ENCODE data around the gene PRPF6. TPM values are rescaled to one million over a fixed set of nuclear protein-coding genes. Genes with fewer than 3 reads are reported as not detected.

The PRPF6 gene
- total and polyA plus RNA-seq, 5 donors, result 29.6 to 44.7 (median 43.1) TPM

- ATAC-seq, result peak; percentile 27 to 54
- intact Hi-C loops (cut with DNase I), result loop anchor here in 1 of 4 donors (5.0 kb wide), 1 partner anchor 84 kb away; no protein-coding TSS in a partner anchor
- peak; percentile 84 to 92 (median 91) for DNase-seq
- H3K4me1 ChIP-seq (ENCODE audit: control insufficient read depth, insufficient read depth, low read length), result no peaks in the 10 kb centered on the region
- H3K4me3 ChIP-seq (ENCODE audit: low read length), result no peak overlapping the region
- no peaks in the 10 kb centered on the region for H3K9me3 ChIP-seq (ENCODE audit: control insufficient read depth, low read length)
- WGBS, result 38% methylated on average over 22 of the region's 22 CpGs
- H3K27ac ChIP-seq (ENCODE audit: low read length), result peak overlapping the region; percentile 76
- no peaks in the 10 kb centered on the region for H3K27me3 ChIP-seq (ENCODE audit: control insufficient read depth, insufficient read depth)
Measured at GRCh38 chr20:64055893-64056638, 75.1 kb downstream of the PRPF6 start.

GRCh38 chr20:64056639-64056888 lies 75.6 kb downstream of the PRPF6 start:
- Histone ChIP-seq H3K4me1 (ENCODE audit: control insufficient read depth, insufficient read depth, low read length) (no peaks in the 10 kb centered on the region), H3K9me3 (ENCODE audit: control insufficient read depth, low read length) (no peaks in the 10 kb centered on the region), H3K27ac (ENCODE audit: low read length) (peak overlapping the region; percentile 16), H3K4me3 (ENCODE audit: low read length) (no peak overlapping the region), H3K27me3 (ENCODE audit: control insufficient read depth, insufficient read depth) (no peaks in the 10 kb centered on the region)
- intact Hi-C loops (cut with DNase I), result loop anchor here in 1 of 4 donors (5.0 kb wide), 1 partner anchor 84 kb away; no protein-coding TSS in a partner anchor
- ATAC-seq (no peak), DNase-seq (peak in 2 of 3 donors; percentile 65 to 69)
- 53% methylated on average over 7 of the region's 7 CpGs for WGBS

GRCh38 chr20:64056889-64057627 lies 76.1 kb downstream of the PRPF6 start:
- H3K27ac ChIP-seq (ENCODE audit: low read length), result peak overlapping the region; percentile 16
- peak overlapping the region; percentile 1 for H3K4me3 ChIP-seq (ENCODE audit: low read length)
- H3K27me3 ChIP-seq (ENCODE audit: control insufficient read depth, insufficient read depth), result no peaks in the 10 kb centered on the region
- intact Hi-C loops (cut with DNase I), result loop anchor here in 1 of 4 donors (5.0 kb wide), 1 partner anchor 85 kb away; no protein-coding TSS in a partner anchor
- WGBS, result 49% methylated on average over 39 of the region's 39 CpGs
- H3K9me3 ChIP-seq (ENCODE audit: control insufficient read depth, low read length), result no peaks in the 10 kb centered on the region
- peak; percentile 2 to 3 for ATAC-seq
- no peaks in the 10 kb centered on the region for H3K4me1 ChIP-seq (ENCODE audit: control insufficient read depth, insufficient read depth, low read length)
- DNase-seq, result peak in 1 of 3 donors; percentile 54

- ATAC-seq, result peak; percentile 42 to 50
- no peaks in the 10 kb centered on the region for H3K4me1 ChIP-seq (ENCODE audit: control insufficient read depth, insufficient read depth, low read length)
- no peaks in the 10 kb centered on the region for H3K27me3 ChIP-seq (ENCODE audit: control insufficient read depth, insufficient read depth)
- H3K27ac ChIP-seq (ENCODE audit: low read length), result peak overlapping the region; percentile 16
- WGBS, result 29% methylated on average over 33 of the region's 33 CpGs
- peak overlapping the region; percentile 1 for H3K4me3 ChIP-seq (ENCODE audit: low read length)
- intact Hi-C loops (cut with DNase I), result loop anchor here in 1 of 4 donors (5.0 kb wide), 1 partner anchor 86 kb away; no protein-coding TSS in a partner anchor
- H3K9me3 ChIP-seq (ENCODE audit: control insufficient read depth, low read length), result no peaks in the 10 kb centered on the region
- DNase-seq, result peak; percentile 80 to 91 (median 91)
Measured at GRCh38 chr20:64057628-64058498, 76.9 kb downstream of the PRPF6 start.

GRCh38 chr20:64058536-64058935 lies 77.6 kb downstream of the PRPF6 start:
- Histone ChIP-seq H3K4me3 (ENCODE audit: low read length) (no peak overlapping the region), H3K9me3 (ENCODE audit: control insufficient read depth, low read length) (no peaks in the 10 kb centered on the region), H3K27ac (ENCODE audit: low read length) (no peak overlapping the region), H3K4me1 (ENCODE audit: control insufficient read depth, insufficient read depth, low read length) (no peaks in the 10 kb centered on the region), H3K27me3 (ENCODE audit: control insufficient read depth, insufficient read depth) (no peaks in the 10 kb centered on the region)
- ATAC-seq (no peak), DNase-seq (no peak)
- intact Hi-C loops (cut with DNase I), result loop anchor here in 1 of 4 donors (5.0 kb wide), 1 partner anchor 86 kb away; no protein-coding TSS in a partner anchor
- WGBS, result 85% methylated on average over 12 of the region's 12 CpGs

GRCh38 chr20:64062276-64062595 lies 81.3 kb downstream of the PRPF6 start:
- Histone ChIP-seq H3K4me3 (ENCODE audit: low read length) (peak overlapping the region; percentile 21), H3K27ac (ENCODE audit: low read length) (no peak overlapping the region), H3K9me3 (ENCODE audit: control insufficient read depth, low read length) (no peaks in the 10 kb centered on the region), H3K27me3 (ENCODE audit: control insufficient read depth, insufficient read depth) (no peaks in the 10 kb centered on the region), H3K4me1 (ENCODE audit: control insufficient read depth, insufficient read depth, low read length) (peaks cover 9% of the 10 kb centered on the region)
- 54% methylated on average over 5 of the region's 5 CpGs for WGBS
- no peak for ATAC-seq
- intact Hi-C loops (cut with DNase I), result no loop called here
- DNase-seq, result no peak

GRCh38 chr20:64062596-64063388 lies 81.9 kb downstream of the PRPF6 start, which contains the start of gene TCEA2:
Gene TCEA2, plus strand, starts transcription at chr20:64063198. Its CDS starts 115 bp downstream, at chr20:64063313.
- no peaks in the 10 kb centered on the region for H3K27me3 ChIP-seq (ENCODE audit: control insufficient read depth, insufficient read depth)
- DNase-seq (peak; percentile 97 to 99 (median 99)), ATAC-seq (peak; percentile 94 to 95)
- peak within 1 kb of the TSS; percentile 68 for H3K4me3 ChIP-seq (ENCODE audit: low read length)
- intact Hi-C loops (cut with DNase I), result no loop called here
- H3K9me3 ChIP-seq (ENCODE audit: control insufficient read depth, low read length), result no peaks in the 10 kb centered on the region
- WGBS, result 5% methylated on average over 85 of the region's 85 CpGs
- peak within 1 kb of the TSS; percentile 56 for H3K27ac ChIP-seq (ENCODE audit: low read length)
- peaks cover 9% of the 10 kb centered on the region for H3K4me1 ChIP-seq (ENCODE audit: control insufficient read depth, insufficient read depth, low read length)

GRCh38 chr20:64063389-64064144 lies 82.6 kb downstream of the PRPF6 start:
- 2% methylated on average over 51 of the region's 51 CpGs for WGBS
- intact Hi-C loops (cut with DNase I), result no loop called here
- Histone ChIP-seq H3K27ac (ENCODE audit: low read length) (peak overlapping the region; percentile 3), H3K4me1 (ENCODE audit: control insufficient read depth, insufficient read depth, low read length) (peaks cover 9% of the 10 kb centered on the region), H3K27me3 (ENCODE audit: control insufficient read depth, insufficient read depth) (no peaks in the 10 kb centered on the region), H3K4me3 (ENCODE audit: low read length) (peak overlapping the region; percentile 68), H3K9me3 (ENCODE audit: control insufficient read depth, low read length) (no peaks in the 10 kb centered on the region)
- ATAC-seq (peak; percentile 7 to 15), DNase-seq (peak in 2 of 3 donors; percentile 56 to 77)

- ATAC-seq, result peak in 1 of 2 donors; percentile 6
- no peak for DNase-seq
- no peaks in the 10 kb centered on the region for H3K27me3 ChIP-seq (ENCODE audit: control insufficient read depth, insufficient read depth)
- H3K4me1 ChIP-seq (ENCODE audit: control insufficient read depth, insufficient read depth, low read length), result peaks cover 9% of the 10 kb centered on the region
- 22% methylated on average over 12 of the region's 12 CpGs for WGBS
- H3K27ac ChIP-seq (ENCODE audit: low read length), result peak overlapping the region; percentile 3
- H3K9me3 ChIP-seq (ENCODE audit: control insufficient read depth, low read length), result no peaks in the 10 kb centered on the region
- intact Hi-C loops (cut with DNase I), result no loop called here
- peak overlapping the region; percentile 68 for H3K4me3 ChIP-seq (ENCODE audit: low read length)
Measured at GRCh38 chr20:64064145-64064698, 83.3 kb downstream of the PRPF6 start.

Measured in right cardiac atrium (tissue), 5 donors.